ENCODE data around the gene KRT81. TPM values are rescaled to one million over a fixed set of nuclear protein-coding genes. Genes with fewer than 3 reads are reported as not detected.

KRT81 gene
- polyA plus RNA-seq, 3 donors = not detected

DNA sequence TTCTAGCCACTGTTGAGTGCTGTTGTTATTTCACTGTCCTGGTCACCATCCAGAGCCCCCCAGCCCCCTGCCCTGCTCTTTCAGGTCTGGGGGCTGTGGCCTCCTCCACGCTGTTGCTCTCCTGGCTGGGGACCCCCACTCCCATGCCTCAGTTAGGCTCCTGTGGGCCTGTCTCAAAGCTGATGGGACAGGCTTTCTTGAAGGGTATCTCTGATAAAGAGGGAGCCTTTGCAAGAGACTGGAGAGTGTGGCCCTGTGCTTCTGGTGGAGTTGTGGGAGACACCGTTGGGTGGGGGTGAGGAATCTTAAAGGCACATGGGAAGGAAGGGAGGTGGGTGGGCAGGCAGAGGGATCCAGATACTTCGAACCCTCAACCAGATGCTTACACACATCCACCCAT, 29.0 kb downstream of the KRT81 start:
- Histone ChIP-seq H3K9me3 (replicated peaks in 1 of 2; ENCODE audit: control insufficient read depth in 1 of 2, insufficient read depth in 1 of 2, low read length in 2 of 2) (peaks cover 0 to 3% of the 10 kb centered on the region in 2 donors), H2AFZ (ENCODE audit: insufficient read depth, low read depth, low read length, poor library complexity, severe bottlenecking) (no peak overlapping the region), H3K4me1 (ENCODE audit: control insufficient read depth in 1 of 2, insufficient read depth in 2 of 2, low read length in 2 of 2) (peaks cover 14 to 43% of the 10 kb centered on the region in 2 donors), H4K20me1 (ENCODE audit: insufficient read depth, low read length) (no peaks in the 10 kb centered on the region), H3K27me3 (ENCODE audit: control insufficient read depth in 2 of 2, insufficient read depth in 2 of 2, low read length in 2 of 2) (peaks cover 37 to 56% of the 10 kb centered on the region in 2 donors), H3K4me3 (replicated peaks in 1 of 3; ENCODE audit: low read depth in 2 of 3, low read length in 3 of 3) (no peak overlapping the region), H3K79me2 (ENCODE audit: insufficient read depth, low read length) (no peaks in the 10 kb centered on the region), H3K27ac (ENCODE audit: low read depth in 1 of 2, low read length in 2 of 2) (no peak overlapping the region), H3K4me2 (replicated peaks; ENCODE audit: extremely low read depth, low read length, poor library complexity, severe bottlenecking) (no peak overlapping the region), H3K9ac (ENCODE audit: insufficient read depth, low read length, poor library complexity, severe bottlenecking) (no peak overlapping the region), H3K36me3 (replicated peaks in 1 of 2; ENCODE audit: control insufficient read depth in 1 of 2, insufficient read depth in 2 of 2, low read length in 2 of 2) (no peaks in the 10 kb centered on the region)
- whole genome bisulfite sequencing (ENCODE audit: insufficient coverage) = 100% methylated on average over 1 of the region's 3 CpGs
- Mint-ChIP-seq H3K4me1 (peaks cover 34% of the 10 kb centered on the region), H3K4me3 (peak overlapping the region in 1 of 2 donors; percentile 35), H3K27ac (no peak overlapping the region), H3K9me3 (peaks cover 0 to 15% (median 1%) of the 10 kb centered on the region in 7 donors), H3K36me3 (peaks cover 4 to 7% of the 10 kb centered on the region in 2 donors), H3K27me3 (ENCODE audit: low read depth in 3 of 3) (peaks cover 50 to 69% (median 63%) of the 10 kb centered on the region in 3 donors)
- no peak for DNase-seq
- intact Hi-C loops (cut with micrococcal nuclease) = no loop called here
- TF ChIP-seq, protein P1, sequence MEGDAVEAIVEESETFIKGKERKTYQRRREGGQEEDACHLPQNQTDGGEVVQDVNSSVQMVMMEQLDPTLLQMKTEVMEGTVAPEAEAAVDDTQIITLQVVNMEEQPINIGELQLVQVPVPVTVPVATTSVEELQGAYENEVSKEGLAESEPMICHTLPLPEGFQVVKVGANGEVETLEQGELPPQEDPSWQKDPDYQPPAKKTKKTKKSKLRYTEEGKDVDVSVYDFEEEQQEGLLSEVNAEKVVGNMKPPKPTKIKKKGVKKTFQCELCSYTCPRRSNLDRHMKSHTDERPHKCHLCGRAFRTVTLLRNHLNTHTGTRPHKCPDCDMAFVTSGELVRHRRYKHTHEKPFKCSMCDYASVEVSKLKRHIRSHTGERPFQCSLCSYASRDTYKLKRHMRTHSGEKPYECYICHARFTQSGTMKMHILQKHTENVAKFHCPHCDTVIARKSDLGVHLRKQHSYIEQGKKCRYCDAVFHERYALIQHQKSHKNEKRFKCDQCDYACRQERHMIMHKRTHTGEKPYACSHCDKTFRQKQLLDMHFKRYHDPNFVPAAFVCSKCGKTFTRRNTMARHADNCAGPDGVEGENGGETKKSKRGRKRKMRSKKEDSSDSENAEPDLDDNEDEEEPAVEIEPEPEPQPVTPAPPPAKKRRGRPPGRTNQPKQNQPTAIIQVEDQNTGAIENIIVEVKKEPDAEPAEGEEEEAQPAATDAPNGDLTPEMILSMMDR (IDR thresholded peaks at IDR 0.05) = no peak

DNA sequence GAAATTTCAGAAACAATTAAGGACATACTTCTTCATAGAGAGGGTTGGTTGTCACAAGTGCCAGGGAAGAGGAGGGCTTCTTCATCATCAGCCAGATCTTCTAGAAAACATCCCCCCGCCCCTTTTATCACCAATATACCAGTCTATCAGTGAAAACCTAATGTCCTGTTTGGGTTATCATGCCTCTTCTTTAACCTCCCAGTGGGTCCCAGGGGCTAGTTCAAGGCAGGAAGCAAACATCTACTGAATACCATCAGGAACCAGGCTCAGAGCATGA, 30.2 kb downstream of the KRT81 start:
- H3K79me2 ChIP-seq (ENCODE audit: insufficient read depth, low read length) = no peaks in the 10 kb centered on the region
- no peak overlapping the region for H3K4me2 ChIP-seq (replicated peaks; ENCODE audit: extremely low read depth, low read length, poor library complexity, severe bottlenecking)
- 100% methylated on average over 1 of the region's 1 CpG for WGBS (ENCODE audit: insufficient coverage)
- Mint-ChIP-seq H3K36me3 (peaks cover 7 to 8% of the 10 kb centered on the region in 2 donors), H3K9me3 (peaks cover 0 to 20% (median 1%) of the 10 kb centered on the region in 7 donors), H3K4me1 (peaks cover 36% of the 10 kb centered on the region), H3K27me3 (ENCODE audit: low read depth in 3 of 3) (peaks cover 61 to 80% (median 74%) of the 10 kb centered on the region in 3 donors), H3K4me3 (peak overlapping the region in 1 of 2 donors; percentile 21), H3K27ac (no peak overlapping the region)
- no peak overlapping the region for H3K9ac ChIP-seq (ENCODE audit: insufficient read depth, low read length, poor library complexity, severe bottlenecking)
- H4K20me1 ChIP-seq (ENCODE audit: insufficient read depth, low read length) = no peaks in the 10 kb centered on the region
- DNase-seq = no peak
- no peak overlapping the region for H3K4me3 ChIP-seq (replicated peaks in 1 of 3; ENCODE audit: low read depth in 2 of 3, low read length in 3 of 3)
- peaks cover 14 to 40% of the 10 kb centered on the region in 2 donors for H3K4me1 ChIP-seq (ENCODE audit: control insufficient read depth in 1 of 2, insufficient read depth in 2 of 2, low read length in 2 of 2)
- H3K27ac ChIP-seq (ENCODE audit: low read depth in 1 of 2, low read length in 2 of 2) = no peak overlapping the region
- H2AFZ ChIP-seq (ENCODE audit: insufficient read depth, low read depth, low read length, poor library complexity, severe bottlenecking) = no peak overlapping the region
- no peaks in the 10 kb centered on the region for H3K36me3 ChIP-seq (replicated peaks in 1 of 2; ENCODE audit: control insufficient read depth in 1 of 2, insufficient read depth in 2 of 2, low read length in 2 of 2)
- intact Hi-C loops (cut with micrococcal nuclease) = no loop called here
- TF ChIP-seq, protein P1 (IDR thresholded peaks at IDR 0.05) = no peak
- peaks cover 0 to 3% of the 10 kb centered on the region in 2 donors for H3K9me3 ChIP-seq (replicated peaks in 1 of 2; ENCODE audit: control insufficient read depth in 1 of 2, insufficient read depth in 1 of 2, low read length in 2 of 2)
- peaks cover 47 to 67% of the 10 kb centered on the region in 2 donors for H3K27me3 ChIP-seq (ENCODE audit: control insufficient read depth in 2 of 2, insufficient read depth in 2 of 2, low read length in 2 of 2)

Data from CD14-positive monocyte (primary cell).